OCI-LY1 (cell line): ENCODE measurements around the gene LRMDA.

Experiments
- H2AFZ ChIP-seq: fragments of 200-600 bp; sonication (generic), shearing (Covaris generic); 2 replicates; pipeline ENCODE4 v1.6.0; 2014; ENCODE audit warnings: antibody characterized with exemption, mild to moderate bottlenecking, low read length
- H3F3A ChIP-seq: fragments of 200-600 bp; sonication (generic), shearing (Covaris generic); 2 replicates; pipeline ENCODE4 v1.6.0; 2014; ENCODE audit warnings: mild to moderate bottlenecking, antibody characterized with exemption, low read length, moderate library complexity; ENCODE audit not compliant: insufficient read depth
- H3K27ac ChIP-seq: fragments of 200-600 bp; sonication (generic); 2 replicates; pipeline ENCODE4 v1.5.1; 2014; ENCODE audit warnings: low read length, mixed run types, mild to moderate bottlenecking, low read depth; ENCODE audit not compliant: poor library complexity, severe bottlenecking
- H3K27me3 ChIP-seq: fragments of 200-600 bp; sonication (generic); 2 replicates; pipeline ENCODE4 v1.6.0; 2014; ENCODE audit warnings: antibody characterized with exemption, mild to moderate bottlenecking, low read length, moderate library complexity; ENCODE audit not compliant: insufficient read depth
- H3K36me3 ChIP-seq: fragments of 200-600 bp; sonication (generic); 2 replicates; pipeline ENCODE4 v1.6.1; 2014; ENCODE audit warnings: mild to moderate bottlenecking, antibody characterized with exemption, low read length, moderate library complexity, mixed read lengths; ENCODE audit not compliant: insufficient read depth
- H3K4me1 ChIP-seq: fragments of 200-600 bp; sonication (generic); 2 replicates; pipeline ENCODE4 v1.5.1; 2014; ENCODE audit warnings: mild to moderate bottlenecking, low read length, moderate library complexity; ENCODE audit not compliant: insufficient read depth, severe bottlenecking
- H3K4me2 ChIP-seq: fragments of 200-600 bp; sonication (generic), shearing (Covaris generic); 2 replicates; pipeline ENCODE4 v1.6.1; 2014; ENCODE audit warnings: low read length
- H3K4me3 ChIP-seq: fragments of 200-600 bp; sonication (generic); 2 replicates; pipeline ENCODE4 v1.5.1; 2014; ENCODE audit warnings: low read length, low read depth, mild to moderate bottlenecking, mixed read lengths; ENCODE audit not compliant: poor library complexity, severe bottlenecking
- H3K79me2 ChIP-seq: fragments of 200-600 bp; shearing (Covaris generic); 2 replicates; pipeline ENCODE4 v1.6.1; 2016; ENCODE audit warnings: mixed run types, low read length, mixed read lengths; ENCODE audit not compliant: insufficient read depth
- H3K9ac ChIP-seq: fragments of 200-600 bp; sonication (generic), shearing (Covaris generic); 2 replicates; pipeline ENCODE4 v1.6.1; 2014; ENCODE audit warnings: mild to moderate bottlenecking, low read length, mixed read lengths
- H3K9me2 ChIP-seq: fragments of 200-600 bp; sonication (generic), shearing (Covaris generic); 2 replicates; pipeline ENCODE4 v1.6.1; 2014; ENCODE audit warnings: low read depth, mild to moderate bottlenecking, low read length, mixed read lengths
- H3K9me3 ChIP-seq: fragments of 200-600 bp; shearing (Covaris generic); 2 replicates; pipeline ENCODE4 v1.6.1; 2014; ENCODE audit warnings: low read length, mixed read lengths
- H4K20me1 ChIP-seq: fragments of 200-600 bp; sonication (generic), shearing (Covaris generic); 2 replicates; pipeline ENCODE4 v1.6.0; 2016; ENCODE audit warnings: mild to moderate bottlenecking, low read length; ENCODE audit not compliant: insufficient read depth
- EZH2 ChIP-seq: fragments of 200-600 bp; sonication (generic), shearing (Covaris generic); IDR thresholded peaks from 2 replicates; pipeline ENCODE4 v1.8.0; 2017; ENCODE audit warnings: borderline replicate concordance, mixed run types, mild to moderate bottlenecking, antibody characterized with exemption, low read length, moderate library complexity, mixed read lengths
- TF ChIP-seq, protein P1 (sequence below): fragments of 200-600 bp; sonication (generic), shearing (Covaris generic); IDR thresholded peaks from 2 replicates; pipeline ENCODE4 v1.5.1; 2017; ENCODE audit warnings: mild to moderate bottlenecking, antibody characterized with exemption, low read length, moderate library complexity, mixed read lengths

LRMDA gene

DNA sequence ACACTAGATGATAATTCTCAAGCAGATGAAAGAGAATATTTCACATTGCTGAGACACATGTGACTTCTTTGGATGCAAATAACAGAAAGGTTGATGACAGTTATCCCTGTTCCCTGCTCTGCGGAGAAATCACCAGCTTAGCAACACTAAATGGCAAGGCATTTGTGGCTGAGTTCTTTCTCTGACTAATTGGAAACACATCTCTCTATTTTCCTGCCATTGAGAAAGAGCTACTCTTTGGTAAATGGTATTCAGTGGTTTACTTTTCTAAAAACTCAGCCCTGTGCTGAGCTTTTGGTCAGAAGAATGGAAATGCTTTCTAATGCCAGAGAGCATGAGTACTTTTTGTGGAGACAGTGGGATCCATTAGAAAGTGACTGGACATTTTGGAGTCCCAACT lies 771.4 kb downstream of the LRMDA start:
- no peak overlapping the region for H2AFZ ChIP-seq
- TF ChIP-seq EZH2, result no peak
- TF ChIP-seq, protein P1, sequence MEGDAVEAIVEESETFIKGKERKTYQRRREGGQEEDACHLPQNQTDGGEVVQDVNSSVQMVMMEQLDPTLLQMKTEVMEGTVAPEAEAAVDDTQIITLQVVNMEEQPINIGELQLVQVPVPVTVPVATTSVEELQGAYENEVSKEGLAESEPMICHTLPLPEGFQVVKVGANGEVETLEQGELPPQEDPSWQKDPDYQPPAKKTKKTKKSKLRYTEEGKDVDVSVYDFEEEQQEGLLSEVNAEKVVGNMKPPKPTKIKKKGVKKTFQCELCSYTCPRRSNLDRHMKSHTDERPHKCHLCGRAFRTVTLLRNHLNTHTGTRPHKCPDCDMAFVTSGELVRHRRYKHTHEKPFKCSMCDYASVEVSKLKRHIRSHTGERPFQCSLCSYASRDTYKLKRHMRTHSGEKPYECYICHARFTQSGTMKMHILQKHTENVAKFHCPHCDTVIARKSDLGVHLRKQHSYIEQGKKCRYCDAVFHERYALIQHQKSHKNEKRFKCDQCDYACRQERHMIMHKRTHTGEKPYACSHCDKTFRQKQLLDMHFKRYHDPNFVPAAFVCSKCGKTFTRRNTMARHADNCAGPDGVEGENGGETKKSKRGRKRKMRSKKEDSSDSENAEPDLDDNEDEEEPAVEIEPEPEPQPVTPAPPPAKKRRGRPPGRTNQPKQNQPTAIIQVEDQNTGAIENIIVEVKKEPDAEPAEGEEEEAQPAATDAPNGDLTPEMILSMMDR, result no peak
- no peaks in the 10 kb centered on the region for H3K79me2 ChIP-seq
- no peak overlapping the region for H3K4me3 ChIP-seq
- no peak overlapping the region for H3K4me2 ChIP-seq
- H3K27ac ChIP-seq, result no peak overlapping the region
- H3K9me3 ChIP-seq, result no peaks in the 10 kb centered on the region
- H3F3A ChIP-seq, result no peaks in the 10 kb centered on the region
- no peaks in the 10 kb centered on the region for H3K36me3 ChIP-seq
- H3K9ac ChIP-seq, result no peak overlapping the region
- no peaks in the 10 kb centered on the region for H3K27me3 ChIP-seq
- H3K9me2 ChIP-seq, result no peaks in the 10 kb centered on the region
- H3K4me1 ChIP-seq, result no peaks in the 10 kb centered on the region
- no peaks in the 10 kb centered on the region for H4K20me1 ChIP-seq

DNA sequence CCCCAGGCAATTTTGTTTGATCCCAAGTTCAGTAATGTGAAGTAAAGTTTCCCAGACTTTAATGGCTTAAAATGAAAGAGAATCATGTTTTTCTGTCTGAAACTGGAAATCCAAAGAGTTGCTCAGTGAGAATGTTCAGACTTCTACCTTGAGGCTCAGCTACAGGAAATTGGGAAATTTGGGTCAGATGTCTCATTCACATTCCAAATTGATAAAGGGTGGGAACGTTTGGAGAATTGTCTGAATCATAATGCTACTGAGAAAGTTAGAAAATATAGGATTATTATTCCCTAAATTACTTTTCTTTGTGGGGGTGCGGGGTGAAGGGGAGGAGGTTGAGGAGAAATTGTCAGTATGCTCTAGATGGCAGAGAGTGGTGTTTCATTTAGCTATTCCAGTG lies 773.9 kb downstream of the LRMDA start:
- no peak overlapping the region for H2AFZ ChIP-seq
- H3K9ac ChIP-seq, result no peak overlapping the region
- H3K27me3 ChIP-seq, result no peaks in the 10 kb centered on the region
- H3F3A ChIP-seq, result no peaks in the 10 kb centered on the region
- no peak for TF ChIP-seq EZH2
- TF ChIP-seq, protein P1, result no peak
- H3K4me2 ChIP-seq, result no peak overlapping the region
- no peaks in the 10 kb centered on the region for H3K9me2 ChIP-seq
- no peak overlapping the region for H3K27ac ChIP-seq
- H4K20me1 ChIP-seq, result no peaks in the 10 kb centered on the region
- no peaks in the 10 kb centered on the region for H3K4me1 ChIP-seq
- no peaks in the 10 kb centered on the region for H3K79me2 ChIP-seq
- no peaks in the 10 kb centered on the region for H3K9me3 ChIP-seq
- H3K36me3 ChIP-seq, result no peaks in the 10 kb centered on the region
- no peak overlapping the region for H3K4me3 ChIP-seq

DNA sequence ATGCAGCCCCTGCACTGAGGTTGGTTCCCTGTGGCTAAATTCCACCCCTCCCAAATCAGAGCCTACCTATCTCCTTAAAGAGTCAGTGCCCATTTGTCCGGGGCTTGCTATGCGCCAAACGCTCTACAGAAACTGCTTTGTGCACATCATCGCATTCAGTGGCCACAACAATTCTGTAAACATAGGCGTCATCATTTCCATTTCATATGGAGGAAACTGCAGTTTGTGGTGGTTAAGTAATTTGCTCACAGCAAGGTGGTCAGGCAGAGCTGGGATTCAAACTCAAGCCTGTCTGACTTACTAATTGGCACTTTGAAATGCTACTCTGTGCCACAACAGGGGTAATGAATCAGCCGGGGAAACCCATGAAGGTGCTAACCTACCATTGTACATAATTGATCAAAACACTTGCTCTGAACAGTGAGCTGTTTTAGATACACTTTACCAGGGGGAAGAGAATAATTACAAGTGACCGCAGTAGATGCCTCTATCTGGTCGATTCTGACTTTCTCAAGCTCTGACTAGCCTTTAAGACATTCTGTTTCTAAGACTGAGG lies 775.5 kb downstream of the LRMDA start:
- no peaks in the 10 kb centered on the region for H3K9me3 ChIP-seq
- H3K9ac ChIP-seq, result no peak overlapping the region
- H2AFZ ChIP-seq, result no peak overlapping the region
- TF ChIP-seq EZH2, result no peak
- TF ChIP-seq, protein P1, result no peak
- no peaks in the 10 kb centered on the region for H3K9me2 ChIP-seq
- no peak overlapping the region for H3K4me2 ChIP-seq
- H3F3A ChIP-seq, result no peaks in the 10 kb centered on the region
- no peaks in the 10 kb centered on the region for H4K20me1 ChIP-seq
- H3K79me2 ChIP-seq, result no peaks in the 10 kb centered on the region
- no peaks in the 10 kb centered on the region for H3K27me3 ChIP-seq
- H3K4me3 ChIP-seq, result no peak overlapping the region
- no peaks in the 10 kb centered on the region for H3K4me1 ChIP-seq
- no peak overlapping the region for H3K27ac ChIP-seq
- H3K36me3 ChIP-seq, result no peaks in the 10 kb centered on the region
